ENCODE measurements around the gene INSR. TPM values are rescaled to one million over a fixed set of nuclear protein-coding genes. Genes with fewer than 3 reads are reported as not detected.

Gene INSR
- total and polyA plus RNA-seq, 2 of the 8 experiments (the other 6 are each of a cell fraction or from before 2014, with no cell fraction given): 13.1 to 48.7 TPM

DNA sequence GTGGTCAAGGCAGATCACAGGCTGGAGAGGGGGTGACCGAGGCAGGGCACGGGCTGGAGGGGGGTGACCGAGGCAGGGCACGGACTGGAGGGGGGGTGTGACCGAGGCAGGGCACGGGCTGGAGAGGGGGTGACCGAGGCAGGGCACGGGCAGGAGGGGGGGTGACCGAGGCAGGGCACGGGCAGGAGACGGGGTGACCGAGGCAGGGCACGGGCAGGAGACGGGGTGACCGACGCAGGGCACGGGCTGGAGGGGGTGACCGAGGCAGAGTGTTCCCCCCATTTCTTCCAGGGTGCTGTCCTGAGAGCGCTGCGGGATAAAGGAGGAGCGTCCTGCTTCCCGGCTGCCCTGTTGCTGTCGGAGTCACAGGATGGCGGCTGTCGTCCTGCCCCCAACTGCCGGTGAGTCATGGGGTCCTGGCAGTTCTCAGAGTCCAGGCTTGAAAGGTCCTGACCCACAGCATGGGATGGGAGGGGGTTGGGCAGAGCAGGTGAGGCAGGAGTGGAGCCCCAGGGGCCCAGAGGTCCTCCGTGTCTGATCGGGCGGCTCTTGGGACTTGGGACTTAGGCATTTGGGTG lies 219.4 kb downstream of the INSR start:
- WGBS, 2 experiments (ENCODE audit: extremely low coverage in 1 of 2, insufficient coverage in 1 of 2, insufficient read length in 1 of 2, insufficient replicate concordance in 2 of 2, low coverage in 1 of 2, low lambda C conversion rate in 2 of 2, missing lambda C conversion rate in 1 of 2): 97% methylated on average over 6 of the region's 29 CpGs; no CpG with 5 or more reads in 1 of the 2 experiments
- H3K36me3 ChIP-seq (ENCODE audit: control insufficient read depth in 2 of 4, insufficient read depth in 4 of 4, low read length in 3 of 4): peaks cover 17 to 74% (median 50%) of the 10 kb centered on the region in 4 experiments
- no peak for FAIRE-seq
- TF ChIP-seq YY1 (IDR thresholded peaks at IDR 0.05; ENCODE audit: low read depth, low read length): no peak
- TF ChIP-seq PHF8 (conservative IDR thresholded peaks at IDR 0.05; ENCODE audit: low read depth, low read length): no peak
- no peak for TF ChIP-seq KDM1A (IDR thresholded peaks at IDR 0.05; ENCODE audit: borderline replicate concordance, low read length)
- no peak for TF ChIP-seq FOSL1 (IDR thresholded peaks at IDR 0.05; ENCODE audit: insufficient read depth, low read depth, low read length)
- no peak for TF ChIP-seq BACH1 (IDR thresholded peaks at IDR 0.05; ENCODE audit: low read length)
- TF ChIP-seq TAF1 (IDR thresholded peaks at IDR 0.05; ENCODE audit: low read depth, low read length): no peak
- no peak for TF ChIP-seq TAF7 (optimal IDR thresholded peaks at IDR 0.05; ENCODE audit: borderline replicate concordance, low read depth, low read length)
- TF ChIP-seq, protein P1, sequence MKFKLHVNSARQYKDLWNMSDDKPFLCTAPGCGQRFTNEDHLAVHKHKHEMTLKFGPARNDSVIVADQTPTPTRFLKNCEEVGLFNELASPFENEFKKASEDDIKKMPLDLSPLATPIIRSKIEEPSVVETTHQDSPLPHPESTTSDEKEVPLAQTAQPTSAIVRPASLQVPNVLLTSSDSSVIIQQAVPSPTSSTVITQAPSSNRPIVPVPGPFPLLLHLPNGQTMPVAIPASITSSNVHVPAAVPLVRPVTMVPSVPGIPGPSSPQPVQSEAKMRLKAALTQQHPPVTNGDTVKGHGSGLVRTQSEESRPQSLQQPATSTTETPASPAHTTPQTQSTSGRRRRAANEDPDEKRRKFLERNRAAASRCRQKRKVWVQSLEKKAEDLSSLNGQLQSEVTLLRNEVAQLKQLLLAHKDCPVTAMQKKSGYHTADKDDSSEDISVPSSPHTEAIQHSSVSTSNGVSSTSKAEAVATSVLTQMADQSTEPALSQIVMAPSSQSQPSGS (IDR thresholded peaks at IDR 0.05; ENCODE audit: low read length): no peak
- no peak for TF ChIP-seq KDM4A (IDR thresholded peaks at IDR 0.05; ENCODE audit: low read depth, low read length, severe bottlenecking)
- TF ChIP-seq SP1 (IDR thresholded peaks at IDR 0.05; ENCODE audit: low read depth, low read length): no peak
- TF ChIP-seq NANOG (IDR thresholded peaks at IDR 0.05; ENCODE audit: insufficient read depth, low read depth, low read length, poor library complexity, severe bottlenecking): no peak
- no peak for TF ChIP-seq CBX8 (IDR thresholded peaks at IDR 0.05; ENCODE audit: borderline replicate concordance, low read depth, low read length)

More for the DNA sequence above, 219.4 kb downstream of the INSR start:
- Histone ChIP-seq H4K5ac (ENCODE audit: insufficient read length, low read depth, low read length) (no peak overlapping the region), H3K23me2 (ENCODE audit: low read depth, low read length) (no peaks in the 10 kb centered on the region), H4K20me1 (replicated peaks in 1 of 2; ENCODE audit: control insufficient read depth in 1 of 2, insufficient read depth in 2 of 2, low read length in 2 of 2) (no peaks in the 10 kb centered on the region), H3K4ac (replicated peaks; ENCODE audit: insufficient read length, low read depth, low read length) (no peak overlapping the region), H3K27me3 (replicated peaks in 1 of 4; ENCODE audit: control insufficient read depth in 3 of 4, extremely low read depth in 1 of 4, insufficient read depth in 3 of 4, low read length in 3 of 4) (no peaks in the 10 kb centered on the region), H3K18ac (ENCODE audit: extremely low read depth, low read length) (no peak overlapping the region), H2BK120ac (replicated peaks; ENCODE audit: low read depth, low read length) (no peak overlapping the region), H3K56ac (replicated peaks; ENCODE audit: insufficient read length, low read depth, low read length) (no peak overlapping the region), H3K27ac (ENCODE audit: low read depth, low read length) (no peak overlapping the region), H3K79me1 (ENCODE audit: low read depth, low read length) (no peaks in the 10 kb centered on the region), H4K91ac (replicated peaks; ENCODE audit: insufficient read length, low read length) (no peak overlapping the region), H3K9ac (replicated peaks in 1 of 4; ENCODE audit: extremely low read depth in 1 of 4, low read depth in 3 of 4, low read length in 3 of 4) (no peak overlapping the region), H3K14ac (ENCODE audit: insufficient read length) (no peak overlapping the region), H2BK20ac (ENCODE audit: low read length) (no peak overlapping the region), H2BK5ac (ENCODE audit: low read depth, low read length) (no peak overlapping the region), H4K8ac (ENCODE audit: extremely low read depth, insufficient read depth, low read length) (no peak overlapping the region), H3K9me3 (ENCODE audit: insufficient read depth in 2 of 2, low read depth in 1 of 2, low read length in 1 of 2) (peaks cover 21 to 37% of the 10 kb centered on the region in 2 experiments), H2AK5ac (ENCODE audit: low read depth, low read length) (no peak overlapping the region), H2AFZ (ENCODE audit: low read length) (no peak overlapping the region), H2BK15ac (ENCODE audit: low read length) (no peak overlapping the region), H3K4me1 (replicated peaks in 1 of 4; ENCODE audit: control insufficient read depth in 3 of 4, insufficient read depth in 4 of 4, low read length in 3 of 4) (no peaks in the 10 kb centered on the region), H3K79me2 (ENCODE audit: control insufficient read depth in 1 of 2, insufficient read depth in 2 of 2, low read length in 2 of 2) (peaks cover 0 to 8% of the 10 kb centered on the region in 2 experiments; a peak in 2 of 4 replicates), H3K23ac (ENCODE audit: insufficient read length) (no peak overlapping the region), H3K4me3 (ENCODE audit: extremely low read depth in 1 of 4, insufficient read depth in 2 of 4, low read depth in 3 of 4, low read length in 4 of 4) (no peak overlapping the region), H2BK12ac (ENCODE audit: low read depth, low read length) (no peak overlapping the region), H3K4me2 (ENCODE audit: insufficient read depth in 1 of 2, low read depth in 2 of 2, low read length in 2 of 2) (no peak overlapping the region)
- ChIA-PET POLR2A (ENCODE audit: partially characterized antibody) (interaction anchor here (1.4 kb wide), 1 partner anchor 12 kb away, joined by 3 read pairs; no protein-coding TSS in a partner anchor), CTCF (ENCODE audit: partially characterized antibody) (no interaction called here)
- no peak for DNase-seq (ENCODE audit: low read depth in 1 of 2, low spot score in 2 of 2)

Measured in H1 (cell line).